Activated CD8-positive, alpha-beta memory T cell treated with anti-CD3 and anti-CD28 coated beads for 36 hours (primary cell): ENCODE data around the gene DRG2. TPM values are rescaled to one million over a fixed set of nuclear protein-coding genes. Genes with fewer than 3 reads are reported as not detected.

Experiments
- CTCF ChIA-PET: fragments of 350-600 bp; sonication (Branson Sonifier 250); formaldehyde crosslinking; loops from one replicate; lab custom pipeline; 2021; ENCODE audit warnings: antibody characterized with exemption; lab: Charles Lee
- POLR2A ChIA-PET: fragments of 350-600 bp; sonication (Branson Sonifier 250); formaldehyde crosslinking; loops from one replicate; lab custom pipeline; 2021; ENCODE audit warnings: antibody characterized with exemption; lab: Charles Lee
- total RNA-seq, 2 experiments: library from RNA; stranded (reverse); gene quantifications; one replicate each; pipeline ENCODE4 v1.2.3, GENCODE V29; 2021

DRG2 gene
- 10 to 100 TPM; 53.2 to 53.7 TPM for total RNA-seq

GRCh38 chr17:18087610-18088491 lies at the start of gene DRG2:
Gene DRG2 (plus strand): TSS chr17:18087948. CDS start chr17:18088024, 76 bp downstream.
- CTCF ChIA-PET: interaction anchor here (1.9 kb wide), 1 partner anchor 17 kb away, joined by 4 read pairs; no protein-coding TSS in a partner anchor
- POLR2A ChIA-PET: no interaction called here

- ChIA-PET CTCF (interaction anchor here (0.5 to 1.7 kb wide), 7 partner anchors 11 to 225 kb away, joined by 3 to 4 read pairs (median 3); no protein-coding TSS in a partner anchor), POLR2A (interaction anchor here (0.8 to 1.0 kb wide), 2 partner anchors 81 to 202 kb away, joined by 3 to 4 read pairs; no protein-coding TSS in a partner anchor)
Observed at GRCh38 chr17:18038149-18038850, 49.4 kb upstream of the DRG2 start.

GRCh38 chr17:18038861-18039534 lies 48.8 kb upstream of the DRG2 start, which contains the start of the genes ATPAF2 and GID4:
Gene ATPAF2 (minus strand): TSS chr17:18039168. CDS start chr17:18039013, 155 bp downstream.
Gene GID4 (plus strand): TSS chr17:18039408. CDS start chr17:18039465, 57 bp downstream.
- CTCF ChIA-PET: interaction anchor here (0.5 to 1.7 kb wide), 5 partner anchors 81 to 226 kb away, joined by 3 read pairs; no protein-coding TSS in a partner anchor
- POLR2A ChIA-PET: interaction anchor here (0.8 kb wide), 1 partner anchor 203 kb away, joined by 3 read pairs; no protein-coding TSS in a partner anchor

- CTCF ChIA-PET: no interaction called here
- POLR2A ChIA-PET: no interaction called here
Observed at GRCh38 chr17:18039535-18040260, 48.0 kb upstream of the DRG2 start.

GRCh38 chr17:18040261-18040858 lies 47.4 kb upstream of the DRG2 start:
- ChIA-PET POLR2A (no interaction called here), CTCF (no interaction called here)

GRCh38 chr17:18041776-18042175 lies 46.0 kb upstream of the DRG2 start:
- CTCF ChIA-PET: no interaction called here

GRCh38 chr17:18042983-18043382 lies 44.8 kb upstream of the DRG2 start:
- CTCF ChIA-PET: no interaction called here

More at GRCh38 chr17:18041776-18042175, 46.0 kb upstream of the DRG2 start:
- POLR2A ChIA-PET: no interaction called here

GRCh38 chr17:18043491-18043890 lies 44.3 kb upstream of the DRG2 start:
- ChIA-PET POLR2A (no interaction called here), CTCF (no interaction called here)

More at GRCh38 chr17:18042983-18043382, 44.8 kb upstream of the DRG2 start:
- POLR2A ChIA-PET: no interaction called here

GRCh38 chr17:18044609-18045008 lies 43.1 kb upstream of the DRG2 start:
- POLR2A ChIA-PET: no interaction called here
- CTCF ChIA-PET: no interaction called here

GRCh38 chr17:18045691-18046350 lies 41.9 kb upstream of the DRG2 start:
- CTCF ChIA-PET: interaction anchor here (0.7 kb wide), 1 partner anchor 116 kb away, joined by 7 read pairs; no protein-coding TSS in a partner anchor
- POLR2A ChIA-PET: no interaction called here

GRCh38 chr17:18055597-18055996 lies 32.2 kb upstream of the DRG2 start:
- POLR2A ChIA-PET: no interaction called here
- CTCF ChIA-PET: no interaction called here

- CTCF ChIA-PET: no interaction called here
- POLR2A ChIA-PET: no interaction called here
Observed at GRCh38 chr17:18056214-18056613, 31.5 kb upstream of the DRG2 start.

GRCh38 chr17:18059283-18059682 lies 28.5 kb upstream of the DRG2 start:
- ChIA-PET POLR2A (interaction anchor here (1.0 kb wide), 1 partner anchor 12 kb away, joined by 3 read pairs; no protein-coding TSS in a partner anchor), CTCF (interaction anchor here (0.6 kb wide), 1 partner anchor 81 kb away, joined by 3 read pairs; no protein-coding TSS in a partner anchor)

- POLR2A ChIA-PET: no interaction called here
- CTCF ChIA-PET: no interaction called here
Observed at GRCh38 chr17:18064053-18064452, 23.7 kb upstream of the DRG2 start.

GRCh38 chr17:18065546-18065945 lies 22.2 kb upstream of the DRG2 start:
- POLR2A ChIA-PET: no interaction called here
- CTCF ChIA-PET: no interaction called here

GRCh38 chr17:18066866-18067265 lies 20.9 kb upstream of the DRG2 start:
- ChIA-PET POLR2A (no interaction called here), CTCF (no interaction called here)

- CTCF ChIA-PET: no interaction called here
- POLR2A ChIA-PET: no interaction called here
Observed at GRCh38 chr17:18069101-18069500, 18.6 kb upstream of the DRG2 start.
